HCT116 (cell line): ENCODE results near the gene PCYT1A.

Experiments
- CEBPB ChIP-seq: IDR thresholded peaks from 2 replicates; pipeline ENCODE4 v1.6.1; 2012; ENCODE audit warnings: low read depth
- CTCF ChIP-seq, 3 experiments: fragments of 200-600 bp in 1 of 3; sonication (generic) in 1 of 3; IDR thresholded peaks in 2 of 3; conservative IDR thresholded peaks in 1 of 3; 2 replicates each; pipeline ENCODE4 v1.5.1; 2012 to 2017; ENCODE audit warnings: low read depth in 2 of 3, low read length in 2 of 3, antibody characterized with exemption in 1 of 3, borderline replicate concordance in 1 of 3, control low read depth in 1 of 3, mild to moderate bottlenecking in 1 of 3, mixed read lengths in 1 of 3, mixed run types in 1 of 3, moderate library complexity in 1 of 3; ENCODE audit not compliant: insufficient read depth in 1 of 3
- EZH2 ChIP-seq: fragments of 200-600 bp; sonication (generic); IDR thresholded peaks from 2 replicates; pipeline ENCODE4 v1.6.1; 2017; ENCODE audit warnings: antibody characterized with exemption, mixed run types
- MAX ChIP-seq: IDR thresholded peaks from 2 replicates; pipeline ENCODE4 v1.6.1; 2012
- RAD21 ChIP-seq: IDR thresholded peaks from 2 replicates; pipeline ENCODE4 v1.6.1; 2012; ENCODE audit warnings: low read depth, mild to moderate bottlenecking
- SP1 ChIP-seq: IDR thresholded peaks from 2 replicates; pipeline ENCODE4 v1.6.1; 2012; ENCODE audit warnings: low read depth
- TCF7L2 ChIP-seq: IDR thresholded peaks from 2 replicates; pipeline ENCODE4 v1.7.0; 2011; ENCODE audit warnings: borderline replicate concordance, inconsistent platforms; ENCODE audit not compliant: insufficient read depth, insufficient read length; ENCODE audit errors: extremely low read depth
- YY1 ChIP-seq: IDR thresholded peaks from 2 replicates; pipeline ENCODE4 v1.6.1; 2011; ENCODE audit warnings: low read length, low read depth, moderate library complexity, mild to moderate bottlenecking; ENCODE audit not compliant: insufficient replicate concordance; ENCODE audit errors: extremely low read depth
- TF ChIP-seq, protein P1 (sequence below): IDR thresholded peaks from 2 replicates; pipeline ENCODE4 v1.6.1; 2012; ENCODE audit warnings: low read depth
- TF ChIP-seq, protein P2 (sequence below): IDR thresholded peaks from 2 replicates; pipeline ENCODE4 v1.6.1; 2012
- TF ChIP-seq, protein P3 (sequence below): IDR thresholded peaks from 2 replicates; pipeline ENCODE4 v1.6.1; 2011; ENCODE audit warnings: mild to moderate bottlenecking, low read length, moderate library complexity; ENCODE audit not compliant: insufficient replicate concordance; ENCODE audit errors: extremely low read depth

DNA sequence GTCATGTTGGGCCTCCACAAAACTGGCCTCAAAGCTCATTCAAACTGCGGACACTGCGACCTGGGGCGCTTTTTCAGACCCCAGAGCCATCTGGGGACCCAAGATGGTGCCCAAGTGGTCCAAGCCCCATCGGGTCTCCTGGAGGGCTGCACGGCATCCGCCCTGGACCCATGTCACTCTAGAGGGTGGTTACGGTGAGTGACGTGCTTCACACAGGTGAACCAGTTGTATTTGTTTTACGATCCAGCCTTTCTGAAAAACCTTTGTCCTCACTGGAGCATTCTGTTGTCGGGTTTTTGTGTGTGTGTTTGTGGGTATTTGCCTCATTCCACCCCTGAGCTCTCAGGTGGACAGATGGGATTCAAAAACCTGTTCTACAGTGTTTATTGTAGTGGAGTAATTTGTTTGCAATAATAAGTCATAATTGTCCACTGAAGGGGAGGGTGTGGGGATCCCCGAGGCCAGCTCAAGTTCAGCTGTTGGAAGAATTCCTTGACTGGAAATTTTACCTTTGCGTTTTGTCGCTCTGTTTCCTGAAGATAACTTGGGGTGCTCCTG lies 69.3 kb downstream of the PCYT1A start:
- TF ChIP-seq CTCF (IDR thresholded peaks at IDR 0.05 in 2 of 3, conservative IDR thresholded peaks at IDR 0.05 in 1 of 3; ENCODE audit: borderline replicate concordance in 1 of 3, insufficient read depth in 1 of 3, low read depth in 2 of 3, low read length in 2 of 3), result no peak
- TF ChIP-seq, protein P1, sequence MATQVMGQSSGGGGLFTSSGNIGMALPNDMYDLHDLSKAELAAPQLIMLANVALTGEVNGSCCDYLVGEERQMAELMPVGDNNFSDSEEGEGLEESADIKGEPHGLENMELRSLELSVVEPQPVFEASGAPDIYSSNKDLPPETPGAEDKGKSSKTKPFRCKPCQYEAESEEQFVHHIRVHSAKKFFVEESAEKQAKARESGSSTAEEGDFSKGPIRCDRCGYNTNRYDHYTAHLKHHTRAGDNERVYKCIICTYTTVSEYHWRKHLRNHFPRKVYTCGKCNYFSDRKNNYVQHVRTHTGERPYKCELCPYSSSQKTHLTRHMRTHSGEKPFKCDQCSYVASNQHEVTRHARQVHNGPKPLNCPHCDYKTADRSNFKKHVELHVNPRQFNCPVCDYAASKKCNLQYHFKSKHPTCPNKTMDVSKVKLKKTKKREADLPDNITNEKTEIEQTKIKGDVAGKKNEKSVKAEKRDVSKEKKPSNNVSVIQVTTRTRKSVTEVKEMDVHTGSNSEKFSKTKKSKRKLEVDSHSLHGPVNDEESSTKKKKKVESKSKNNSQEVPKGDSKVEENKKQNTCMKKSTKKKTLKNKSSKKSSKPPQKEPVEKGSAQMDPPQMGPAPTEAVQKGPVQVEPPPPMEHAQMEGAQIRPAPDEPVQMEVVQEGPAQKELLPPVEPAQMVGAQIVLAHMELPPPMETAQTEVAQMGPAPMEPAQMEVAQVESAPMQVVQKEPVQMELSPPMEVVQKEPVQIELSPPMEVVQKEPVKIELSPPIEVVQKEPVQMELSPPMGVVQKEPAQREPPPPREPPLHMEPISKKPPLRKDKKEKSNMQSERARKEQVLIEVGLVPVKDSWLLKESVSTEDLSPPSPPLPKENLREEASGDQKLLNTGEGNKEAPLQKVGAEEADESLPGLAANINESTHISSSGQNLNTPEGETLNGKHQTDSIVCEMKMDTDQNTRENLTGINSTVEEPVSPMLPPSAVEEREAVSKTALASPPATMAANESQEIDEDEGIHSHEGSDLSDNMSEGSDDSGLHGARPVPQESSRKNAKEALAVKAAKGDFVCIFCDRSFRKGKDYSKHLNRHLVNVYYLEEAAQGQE, result no peak
- no peak for TF ChIP-seq YY1
- TF ChIP-seq MAX, result no peak
- TF ChIP-seq, protein P2, sequence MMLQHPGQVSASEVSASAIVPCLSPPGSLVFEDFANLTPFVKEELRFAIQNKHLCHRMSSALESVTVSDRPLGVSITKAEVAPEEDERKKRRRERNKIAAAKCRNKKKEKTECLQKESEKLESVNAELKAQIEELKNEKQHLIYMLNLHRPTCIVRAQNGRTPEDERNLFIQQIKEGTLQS, result no peak
- TF ChIP-seq CEBPB, result no peak
- no peak for TF ChIP-seq SP1
- TF ChIP-seq RAD21, result no peak
- TF ChIP-seq TCF7L2, result no peak
- TF ChIP-seq, protein P3, sequence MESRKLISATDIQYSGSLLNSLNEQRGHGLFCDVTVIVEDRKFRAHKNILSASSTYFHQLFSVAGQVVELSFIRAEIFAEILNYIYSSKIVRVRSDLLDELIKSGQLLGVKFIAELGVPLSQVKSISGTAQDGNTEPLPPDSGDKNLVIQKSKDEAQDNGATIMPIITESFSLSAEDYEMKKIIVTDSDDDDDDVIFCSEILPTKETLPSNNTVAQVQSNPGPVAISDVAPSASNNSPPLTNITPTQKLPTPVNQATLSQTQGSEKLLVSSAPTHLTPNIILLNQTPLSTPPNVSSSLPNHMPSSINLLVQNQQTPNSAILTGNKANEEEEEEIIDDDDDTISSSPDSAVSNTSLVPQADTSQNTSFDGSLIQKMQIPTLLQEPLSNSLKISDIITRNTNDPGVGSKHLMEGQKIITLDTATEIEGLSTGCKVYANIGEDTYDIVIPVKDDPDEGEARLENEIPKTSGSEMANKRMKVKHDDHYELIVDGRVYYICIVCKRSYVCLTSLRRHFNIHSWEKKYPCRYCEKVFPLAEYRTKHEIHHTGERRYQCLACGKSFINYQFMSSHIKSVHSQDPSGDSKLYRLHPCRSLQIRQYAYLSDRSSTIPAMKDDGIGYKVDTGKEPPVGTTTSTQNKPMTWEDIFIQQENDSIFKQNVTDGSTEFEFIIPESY, result no peak
- no peak for TF ChIP-seq EZH2
